SH-SY5Y (cell line): Measurements from ENCODE around the gene CMSS1.

Experiments
- GATA2 ChIP-seq: IDR thresholded peaks from 2 replicates; pipeline ENCODE4 v1.6.1; 2011; ENCODE audit warnings: mild to moderate bottlenecking, low read depth, low read length
- GATA3 ChIP-seq: IDR thresholded peaks from 2 replicates; pipeline ENCODE4 v1.6.1; 2011; ENCODE audit warnings: low read depth, mild to moderate bottlenecking, low read length, moderate library complexity

DNA sequence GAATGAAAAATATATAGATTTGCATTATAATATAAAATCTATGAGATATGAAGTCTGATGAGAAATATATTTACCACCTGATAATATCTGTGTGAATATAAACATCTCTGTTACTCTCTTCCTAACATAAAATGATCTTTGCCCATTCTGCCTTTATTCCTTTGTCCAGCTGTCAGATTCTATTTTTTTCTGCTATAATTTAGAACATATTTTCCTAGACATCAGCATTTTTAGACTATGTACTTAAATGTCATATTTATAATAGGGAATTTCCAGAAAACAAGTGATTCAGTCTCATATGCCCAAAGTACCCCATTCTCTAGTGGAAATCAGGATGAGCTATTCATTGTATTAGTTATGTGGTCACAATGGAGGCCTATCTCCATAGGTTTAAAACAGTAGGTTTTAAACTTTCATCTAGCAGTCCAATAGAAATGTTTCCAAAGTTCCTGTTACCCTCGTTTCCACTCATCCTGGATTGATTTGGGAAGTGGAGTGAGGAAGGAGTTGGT is 213.3 kb downstream of the CMSS1 start:
- TF ChIP-seq GATA2 (no peak), GATA3 (no peak)
